ENCODE measurements around the gene LGR4.
A peak's percentile ranks its signal among the peaks of the same experiment; 100 is the strongest.

Gene LGR4

GRCh38 chr11:27397624-27398399, 74.8 kb downstream of the LGR4 start:
- peak; percentile 53 for DNase-seq

DNA sequence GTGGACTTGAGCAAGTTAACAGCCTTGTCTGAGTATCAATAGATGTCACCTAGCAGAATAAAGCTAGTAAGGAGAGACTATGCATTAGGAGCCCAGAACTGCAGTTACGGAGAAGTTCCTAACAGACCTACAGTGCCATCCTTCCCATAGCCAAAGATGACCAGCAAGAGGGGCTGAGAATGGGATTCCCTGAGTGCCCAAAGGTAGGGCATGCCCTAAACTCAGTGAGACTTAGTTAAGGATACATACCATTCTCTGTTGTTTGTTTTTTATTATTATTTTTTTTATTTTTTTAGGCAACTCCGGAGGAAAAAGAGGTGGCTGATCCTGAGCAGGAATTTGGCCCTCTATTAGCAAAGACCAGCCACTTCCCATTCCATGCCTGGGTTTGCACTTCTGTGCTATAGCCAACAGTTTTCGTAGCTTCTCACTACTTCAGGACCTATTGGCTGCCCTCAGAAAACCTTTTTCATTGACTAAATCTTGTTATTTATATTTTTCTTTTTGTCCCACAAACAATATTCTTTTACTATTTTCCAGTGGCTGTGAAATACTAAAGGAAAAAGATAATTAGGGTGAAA, 76.2 kb downstream of the LGR4 start:
- peak; percentile 35 for DNase-seq

GRCh38 chr11:27395556-27396258, 76.9 kb downstream of the LGR4 start:
- DNase-seq, result peak; percentile 94

DNA sequence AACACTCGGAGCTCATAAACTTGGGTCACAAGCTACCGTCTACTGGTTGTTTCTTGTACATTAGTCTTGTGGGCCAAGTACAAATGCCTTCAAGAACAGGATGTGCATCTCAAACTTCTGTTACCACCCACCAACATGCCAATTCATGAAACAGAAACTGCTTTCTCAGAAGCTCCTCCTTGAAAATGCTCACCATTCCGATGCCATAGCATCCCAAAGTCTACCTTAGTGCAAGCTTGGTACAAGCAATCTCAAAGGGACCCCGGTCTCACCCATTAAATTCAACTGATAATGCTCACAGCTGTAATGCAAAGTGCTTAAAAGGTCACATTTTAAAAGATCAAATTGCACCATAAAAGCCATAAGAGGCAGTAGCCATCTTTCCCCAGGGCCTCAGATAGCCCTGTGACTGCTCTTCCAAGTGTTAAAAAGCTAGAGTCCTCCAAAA, 77.8 kb downstream of the LGR4 start:
- DNase-seq, result peak; percentile 31

DNA sequence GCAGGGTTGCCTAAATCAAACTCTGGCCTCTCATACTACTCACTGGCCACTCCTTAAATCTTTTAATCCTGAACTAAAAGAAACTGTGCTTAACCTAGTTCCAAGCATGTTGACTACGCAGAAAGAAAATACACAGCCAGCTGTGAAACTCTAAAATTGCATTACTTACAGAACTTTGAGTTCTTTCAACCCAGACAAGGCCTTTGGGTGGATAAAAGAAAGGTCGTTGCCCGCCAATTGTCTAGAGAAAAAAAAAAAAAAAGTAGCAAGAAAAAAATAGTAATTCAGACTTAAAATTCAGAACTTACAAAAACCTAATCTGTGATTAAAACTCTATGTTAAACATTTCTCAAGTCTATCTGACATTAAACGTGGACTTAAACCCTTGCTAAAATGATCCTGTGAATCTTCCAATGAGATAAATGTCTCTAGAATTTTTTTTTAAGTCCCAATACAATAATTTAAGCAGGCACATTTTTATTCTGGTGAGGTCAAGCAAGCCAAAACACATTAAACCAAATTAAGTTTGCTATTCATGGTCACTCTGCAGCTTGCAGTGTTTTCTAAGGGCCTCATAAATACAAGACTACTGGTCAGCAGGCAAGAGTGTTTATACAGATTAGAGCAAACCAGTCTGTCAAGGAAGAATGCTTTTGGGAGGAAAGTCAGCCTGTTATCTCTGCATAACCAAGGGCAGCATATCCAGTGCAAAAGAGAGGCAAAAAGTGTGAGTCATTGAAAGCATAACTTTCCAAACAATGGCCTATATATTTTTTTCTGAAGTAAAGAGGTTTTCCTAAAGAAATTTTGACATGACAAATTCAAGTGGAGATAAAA, 80.1 kb downstream of the LGR4 start:
- peak; percentile 73 for DNase-seq

DNA sequence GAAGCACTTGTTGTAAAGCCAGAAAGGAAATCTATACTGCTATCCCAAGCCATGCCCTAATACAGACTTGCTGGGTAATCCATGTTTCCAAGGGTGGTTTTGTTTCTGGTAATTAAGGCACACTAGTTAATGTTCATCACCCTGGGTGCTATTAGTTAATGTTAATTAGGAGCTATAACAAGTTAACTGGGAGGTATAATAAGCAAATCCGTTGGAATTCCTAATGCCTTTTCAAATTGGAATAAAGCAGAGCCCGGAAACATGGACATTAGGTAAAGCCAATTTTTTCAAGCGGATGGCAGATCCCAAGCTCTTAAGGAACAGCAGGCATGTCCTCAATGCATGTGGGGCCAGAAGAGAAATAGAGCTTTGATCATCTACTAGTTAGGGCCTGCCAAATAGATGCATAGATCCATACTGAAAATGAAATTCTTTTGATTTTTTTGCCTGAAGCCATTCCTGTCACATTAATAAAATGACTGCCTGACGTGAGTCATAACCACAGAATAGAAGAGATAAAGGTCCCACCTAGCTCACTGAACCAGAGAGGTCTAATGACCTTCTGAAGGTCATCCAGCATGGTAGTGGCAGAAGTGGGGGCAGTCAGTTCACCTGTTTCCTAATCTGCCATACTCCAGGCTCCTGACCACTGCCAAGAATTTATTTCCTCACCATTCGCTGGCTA, 81.1 kb downstream of the LGR4 start:
- no peak for DNase-seq

DNA sequence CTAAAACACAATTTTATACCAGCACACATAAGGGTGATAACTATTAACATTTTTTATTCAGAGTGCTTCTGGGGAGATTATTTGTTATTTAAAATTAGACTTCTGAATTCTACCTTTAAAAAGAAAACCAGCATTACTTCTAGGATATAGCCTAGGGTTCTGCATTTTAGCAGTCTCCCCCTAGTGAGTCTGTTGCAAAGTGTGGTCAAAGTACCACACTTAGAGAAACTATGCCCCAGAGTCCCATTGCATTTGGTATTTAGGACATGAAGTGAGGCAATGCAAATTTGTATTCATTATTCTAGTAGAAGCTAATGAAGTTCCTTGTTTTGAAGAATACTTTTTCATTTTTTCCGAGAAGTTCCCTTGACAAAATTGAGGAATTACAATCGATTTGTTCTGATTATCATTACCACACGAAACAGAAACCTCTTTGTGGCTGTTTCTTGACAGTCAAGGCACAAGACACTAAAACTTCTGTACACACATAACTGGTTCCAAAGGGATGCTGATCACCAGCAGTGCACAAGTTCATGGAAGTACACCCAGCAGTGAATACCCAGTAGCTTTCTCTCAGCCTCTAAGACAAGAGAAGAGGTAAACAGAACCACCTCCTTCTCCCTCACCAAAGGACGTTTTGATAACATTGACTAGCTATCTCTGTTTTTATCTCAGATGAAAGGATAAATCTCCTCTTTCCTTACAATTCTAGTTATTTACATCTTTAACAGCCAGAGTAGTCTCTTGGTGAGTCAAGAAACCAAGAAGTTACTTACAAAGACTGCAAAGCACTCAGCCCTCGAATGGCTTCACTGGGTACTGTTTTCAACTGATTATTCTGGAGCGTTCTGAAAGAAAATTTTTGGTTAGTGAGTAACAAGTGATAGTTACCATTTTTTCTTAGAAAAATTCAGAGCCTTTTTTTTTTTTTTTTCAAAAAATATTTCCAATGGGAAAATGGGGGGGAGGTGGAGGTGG, 82.0 kb downstream of the LGR4 start:
- no peak for DNase-seq

DNA sequence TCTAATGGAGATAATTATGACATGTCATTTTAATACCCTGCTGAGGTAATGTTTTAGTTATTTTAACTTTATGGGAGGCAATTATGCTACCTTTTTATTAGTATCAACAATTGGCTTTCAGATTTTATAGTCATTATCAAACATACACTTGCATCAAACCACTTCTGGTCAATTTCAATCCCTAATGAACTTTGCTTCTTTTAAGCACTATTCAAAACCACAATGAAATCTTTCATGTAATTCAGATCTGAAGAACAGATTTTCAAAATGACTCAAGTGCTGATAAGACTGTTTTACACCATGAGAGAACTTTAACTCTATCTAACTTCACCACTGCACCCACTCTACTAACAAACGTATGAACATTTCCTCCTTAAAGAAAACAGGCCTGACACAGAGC, 83.7 kb downstream of the LGR4 start:
- no peak for DNase-seq

GRCh38 chr11:27388001-27388400, 84.6 kb downstream of the LGR4 start:
- DNase-seq, result no peak

- DNase-seq, result no peak
These were observed 85.2 kb downstream of the LGR4 start for GRCh38 chr11:27387362-27387761.

- DNase-seq, result no peak
These were observed 86.3 kb downstream of the LGR4 start for GRCh38 chr11:27386181-27386845.

- DNase-seq, result no peak
These were observed 87.3 kb downstream of the LGR4 start for GRCh38 chr11:27385245-27385644.

DNA sequence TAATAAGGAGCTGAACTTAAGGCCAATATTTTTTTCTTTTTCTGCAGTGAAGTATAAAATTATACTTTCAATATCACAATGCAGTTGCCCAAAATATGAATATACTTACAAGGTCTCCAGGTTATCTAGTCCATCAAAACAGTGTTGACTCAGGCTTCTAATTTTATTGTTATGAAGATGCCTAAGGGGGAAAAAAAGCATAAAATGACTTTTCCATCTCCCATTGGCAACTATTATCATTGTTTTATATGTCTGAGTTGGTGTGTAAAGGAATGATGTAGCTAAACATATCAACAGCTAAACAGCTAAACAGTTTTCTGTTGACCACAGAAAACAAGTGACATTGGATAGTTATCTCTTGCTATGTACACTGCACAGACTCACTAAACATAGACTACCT, 88.4 kb downstream of the LGR4 start:
- no peak for DNase-seq

DNA sequence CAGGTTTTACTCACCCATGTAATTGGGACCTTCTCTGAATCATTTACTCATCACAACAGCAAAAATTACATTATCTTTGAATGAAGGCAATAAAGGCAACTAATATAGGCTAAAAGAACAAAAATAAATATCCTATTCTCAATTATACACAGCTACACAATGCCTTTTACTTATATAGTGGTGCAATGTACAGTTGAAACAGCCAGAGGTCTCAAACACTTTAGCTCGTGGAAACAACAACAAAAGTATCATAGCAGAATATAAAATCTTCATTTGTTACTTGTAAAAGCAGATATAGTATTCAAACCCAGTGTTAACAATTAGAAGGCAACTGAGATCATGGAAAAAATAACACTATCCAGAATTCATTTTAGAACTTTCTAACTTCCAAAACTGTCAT, 88.9 kb downstream of the LGR4 start:
- DNase-seq, result no peak

GRCh38 chr11:27381238-27381666, 91.3 kb downstream of the LGR4 start:
- DNase-seq, result no peak

DNA sequence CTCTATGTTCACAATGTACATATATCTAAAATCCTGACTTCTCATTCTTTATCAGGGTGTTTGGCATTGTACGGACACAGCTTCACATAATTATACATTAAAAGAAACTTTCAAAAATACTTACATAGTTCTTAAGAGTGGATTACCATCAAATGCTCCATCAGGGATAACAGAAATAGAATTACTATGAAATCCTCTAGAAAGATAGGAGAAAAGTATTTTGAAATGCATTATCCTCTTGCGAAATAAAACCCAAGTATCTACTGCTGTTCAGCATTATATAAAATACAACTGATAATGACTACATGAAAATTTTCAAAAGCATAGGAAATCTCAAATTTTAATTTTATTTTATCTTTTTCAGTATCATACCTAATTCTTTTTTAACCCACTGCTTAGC, 91.8 kb downstream of the LGR4 start:
- no peak for DNase-seq

DNA sequence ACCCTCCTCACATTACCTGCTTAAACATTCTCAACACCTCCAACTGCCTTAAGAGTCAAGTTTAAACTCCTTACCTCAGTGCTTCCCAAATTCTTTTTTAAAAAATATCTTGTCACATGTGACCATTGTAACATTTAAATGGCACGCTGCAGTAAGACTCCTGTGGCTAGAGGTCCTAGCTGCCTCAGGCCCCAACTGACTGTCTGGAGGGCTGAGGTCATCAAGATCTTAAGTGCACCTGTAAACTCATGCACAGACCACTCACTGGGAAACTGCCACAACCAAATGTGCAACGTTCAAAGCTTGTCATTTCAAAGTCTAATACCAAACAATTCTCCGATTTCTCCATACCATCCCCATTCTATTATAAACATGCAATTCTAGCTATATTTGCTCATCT, 93.1 kb downstream of the LGR4 start:
- DNase-seq, result no peak

DNA sequence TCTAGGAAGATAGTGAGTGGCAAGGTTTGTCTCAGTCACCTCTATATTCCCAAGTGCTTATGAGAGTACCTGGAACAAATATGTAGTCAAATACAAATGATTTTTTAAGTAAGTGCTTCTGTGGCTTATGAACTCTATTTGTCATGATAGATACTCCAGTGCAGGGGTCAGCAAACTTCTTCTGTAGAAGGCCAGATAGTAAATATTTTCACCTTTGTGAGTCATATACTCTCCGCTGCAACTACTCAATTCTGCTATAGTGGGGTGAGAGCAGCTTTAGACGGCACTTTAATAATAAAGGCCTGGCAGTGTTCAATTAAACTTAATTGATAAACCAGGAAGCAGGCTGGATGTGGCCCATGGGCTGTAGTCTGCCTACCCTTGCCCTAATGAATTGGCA, 97.2 kb downstream of the LGR4 start:
- peak; percentile 59 for DNase-seq

- peak; percentile 30 for DNase-seq
These were observed 98.6 kb downstream of the LGR4 start for GRCh38 chr11:27373856-27374602.

- no peak for DNase-seq
These were observed 99.2 kb downstream of the LGR4 start for GRCh38 chr11:27373392-27373791.
